HG03442 (cell line): ENCODE results near the gene CBX8.

Source experiments
- ATAC-seq: cut with Tn5 transposase; IDR thresholded peaks from one replicate; pipeline ENCODE4 v1.9.1; 2021; ENCODE audit warnings: mild to moderate bottlenecking, moderate library complexity; ENCODE audit not compliant: unreplicated experiment

The CBX8 gene

DNA sequence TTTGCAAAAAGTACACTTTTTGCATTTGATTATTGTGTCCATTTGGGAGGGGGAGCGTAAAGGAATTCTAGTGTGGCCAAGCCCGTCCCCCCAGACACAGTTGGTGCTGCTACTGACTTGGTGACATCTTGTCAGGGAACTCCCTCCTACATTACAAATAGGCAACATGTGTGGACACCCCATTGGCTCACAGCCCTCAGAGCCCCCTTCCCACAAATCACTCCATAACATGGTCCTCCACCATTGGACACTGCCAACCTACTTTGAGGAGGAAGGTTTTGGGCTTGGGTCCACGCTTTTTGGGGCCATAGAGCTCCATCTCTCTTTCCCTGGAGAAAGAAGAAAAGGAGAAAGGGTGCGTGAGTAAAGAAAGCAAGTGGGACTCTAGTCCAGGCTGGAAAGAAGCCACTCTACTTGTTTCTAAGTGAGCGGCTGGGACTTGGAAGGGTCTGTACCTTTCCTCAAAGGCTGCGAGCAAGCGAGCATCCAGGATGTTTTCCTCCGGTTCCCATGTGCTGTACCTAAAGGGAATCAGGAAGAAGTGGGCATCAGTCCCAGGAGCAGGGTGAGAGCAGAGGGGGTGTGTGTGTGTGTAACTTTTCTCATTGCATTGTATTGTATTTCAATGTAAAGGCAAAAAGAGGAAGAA, 958 bp downstream of the CBX8 start:
- no peak for ATAC-seq

DNA sequence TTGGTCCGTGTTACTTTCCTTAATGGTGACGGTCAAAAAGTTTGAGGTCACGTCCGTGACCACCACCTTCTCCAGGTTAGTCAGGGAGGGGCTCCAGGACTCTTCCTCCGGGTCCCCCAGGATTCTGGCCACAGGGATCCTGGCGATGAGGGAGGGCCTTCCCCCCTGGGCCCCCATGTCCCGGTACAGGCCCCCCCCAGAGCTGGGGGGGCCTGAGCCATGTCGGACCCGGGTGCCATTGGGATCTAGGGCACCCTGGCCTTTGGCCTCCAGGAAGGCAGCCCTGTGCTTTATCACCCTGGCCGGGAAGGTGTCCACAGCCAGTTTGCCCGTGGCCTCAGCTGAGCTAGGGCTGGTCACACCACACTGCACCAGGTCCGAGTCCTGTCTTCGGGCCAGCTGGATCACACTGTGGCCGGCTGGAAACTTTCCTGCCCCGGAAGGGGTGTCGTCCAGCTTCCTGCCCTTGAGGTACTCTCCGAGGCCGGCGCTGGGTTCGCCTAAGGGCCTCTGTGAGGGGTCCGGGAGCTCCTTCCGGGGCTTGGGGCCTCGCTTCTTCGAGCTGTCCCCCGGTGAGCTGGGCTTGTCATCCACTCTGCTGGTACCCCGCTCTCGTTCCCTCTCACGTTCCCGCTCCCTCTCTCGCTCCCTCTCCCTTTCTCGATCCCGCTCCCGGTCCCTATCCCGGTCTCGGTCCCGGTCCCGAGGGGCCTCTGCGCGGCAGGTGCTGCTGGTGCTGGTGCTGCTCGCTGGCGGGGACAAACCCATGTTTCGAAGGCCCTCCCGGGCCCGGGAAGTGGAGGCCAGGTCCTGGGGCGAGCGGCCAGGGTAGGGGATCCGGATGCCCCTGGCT, 2.0 kb downstream of the CBX8 start:
- no peak for ATAC-seq

DNA sequence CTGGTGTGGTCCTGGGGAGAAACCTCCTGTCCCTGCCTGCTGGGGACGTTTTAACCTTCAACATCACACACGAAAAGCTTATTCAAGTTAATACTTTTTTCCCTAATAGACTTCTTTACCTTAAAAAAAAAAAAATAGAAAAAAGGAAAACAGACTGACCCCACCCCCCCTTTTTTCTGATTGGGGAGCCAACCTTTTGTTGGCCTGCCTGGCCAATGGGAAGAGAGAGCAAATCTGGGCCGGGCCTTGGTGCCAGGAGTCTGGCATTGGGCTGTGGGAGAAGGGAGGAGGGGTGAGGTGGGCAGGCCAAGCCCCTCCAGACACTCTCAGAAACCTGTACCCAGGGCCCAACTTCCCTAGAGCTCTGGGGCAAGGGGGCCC, 3.0 kb downstream of the CBX8 start:
- ATAC-seq, result no peak

DNA sequence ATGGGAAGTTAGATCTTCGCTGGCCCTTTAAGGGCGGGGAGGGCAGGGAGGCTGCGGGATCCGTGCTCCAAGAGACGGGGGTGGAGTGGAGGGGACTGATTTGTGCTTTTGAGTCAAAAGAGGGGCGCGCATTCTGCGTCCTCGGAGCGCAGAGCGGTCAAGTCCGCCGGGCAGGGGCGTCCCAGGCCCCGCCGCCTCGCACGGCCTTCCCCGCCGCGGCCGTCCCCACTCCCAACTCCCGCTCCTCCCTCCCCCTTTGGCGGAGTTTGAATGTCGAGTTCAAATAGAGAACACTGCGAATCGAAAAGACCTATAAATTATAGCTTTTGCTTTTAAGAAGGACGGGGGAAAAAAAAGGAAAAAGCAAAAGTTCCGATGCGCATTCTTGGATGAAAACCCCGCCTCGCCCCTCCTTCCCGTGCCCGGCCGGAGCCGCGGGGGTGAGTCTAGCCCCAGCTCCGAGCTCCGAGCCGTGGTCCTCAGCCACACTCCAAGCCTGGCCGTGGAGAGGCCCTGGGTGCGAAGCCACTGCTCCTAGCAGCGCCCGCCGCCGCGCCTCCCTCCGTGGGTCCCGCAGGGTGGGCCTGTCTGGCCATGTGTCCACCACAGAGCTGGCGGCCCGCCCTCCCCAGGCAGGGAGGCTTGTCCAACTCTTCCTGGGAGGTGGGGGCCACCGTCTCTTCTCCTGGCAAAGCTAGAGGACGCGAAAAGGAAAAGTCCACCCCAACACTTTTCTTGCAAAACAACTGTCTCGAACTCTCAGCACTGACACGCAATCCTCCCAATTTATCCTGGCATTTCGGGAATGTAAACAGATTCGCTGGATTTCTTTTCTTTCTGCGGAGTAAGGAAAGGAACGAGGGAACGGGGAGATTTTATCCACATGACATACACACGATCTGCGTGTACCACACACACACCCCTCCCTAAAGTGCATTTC, 3.6 kb downstream of the CBX8 start:
- no peak for ATAC-seq

DNA sequence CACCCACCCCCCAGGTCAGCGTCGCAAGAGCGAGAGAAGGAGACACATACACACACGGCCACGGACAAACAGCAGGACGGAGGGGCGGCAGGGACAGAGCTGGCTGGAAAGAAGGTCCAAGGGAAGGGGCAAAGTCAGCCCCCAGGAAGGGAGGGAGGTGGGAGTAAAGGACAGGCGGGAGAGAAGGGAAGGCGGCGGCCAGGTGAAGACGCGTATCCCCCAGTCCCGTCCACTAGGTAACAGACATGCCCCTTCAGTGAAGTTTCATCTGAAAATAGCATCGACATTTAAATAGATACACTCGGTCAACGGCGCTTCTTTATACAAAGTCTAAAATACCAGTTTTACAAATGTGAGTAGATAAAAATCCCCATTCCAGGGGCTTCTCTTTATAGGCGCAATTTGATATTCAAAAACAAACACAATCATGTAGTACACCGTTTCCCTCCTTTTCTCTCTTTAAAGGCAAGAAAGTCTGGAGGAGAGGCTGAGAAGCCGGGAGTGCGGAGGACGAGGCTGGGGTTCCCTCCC, 4.5 kb downstream of the CBX8 start:
- ATAC-seq, result no peak

DNA sequence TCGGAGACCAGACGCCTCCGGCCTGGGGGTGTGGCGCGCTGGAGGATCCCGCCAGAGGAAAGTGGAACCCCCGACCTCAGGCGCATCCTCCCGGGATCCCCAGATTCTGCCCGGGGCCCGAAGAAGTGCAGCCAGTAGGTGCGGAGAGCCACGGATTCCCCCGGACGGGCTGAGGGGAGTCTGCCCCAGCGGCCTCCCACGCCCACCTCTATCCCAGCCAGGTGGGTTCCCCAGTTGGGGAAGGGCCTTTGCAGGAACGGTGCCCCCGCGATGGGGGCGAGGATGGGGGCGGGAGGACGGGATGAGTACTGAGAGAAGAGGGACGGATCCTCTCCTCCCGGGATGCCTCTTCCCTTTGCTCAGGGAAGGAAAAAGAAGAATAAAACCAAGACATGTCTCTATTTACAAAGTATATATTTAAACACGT, 5.1 kb downstream of the CBX8 start:
- ATAC-seq, result no peak

DNA sequence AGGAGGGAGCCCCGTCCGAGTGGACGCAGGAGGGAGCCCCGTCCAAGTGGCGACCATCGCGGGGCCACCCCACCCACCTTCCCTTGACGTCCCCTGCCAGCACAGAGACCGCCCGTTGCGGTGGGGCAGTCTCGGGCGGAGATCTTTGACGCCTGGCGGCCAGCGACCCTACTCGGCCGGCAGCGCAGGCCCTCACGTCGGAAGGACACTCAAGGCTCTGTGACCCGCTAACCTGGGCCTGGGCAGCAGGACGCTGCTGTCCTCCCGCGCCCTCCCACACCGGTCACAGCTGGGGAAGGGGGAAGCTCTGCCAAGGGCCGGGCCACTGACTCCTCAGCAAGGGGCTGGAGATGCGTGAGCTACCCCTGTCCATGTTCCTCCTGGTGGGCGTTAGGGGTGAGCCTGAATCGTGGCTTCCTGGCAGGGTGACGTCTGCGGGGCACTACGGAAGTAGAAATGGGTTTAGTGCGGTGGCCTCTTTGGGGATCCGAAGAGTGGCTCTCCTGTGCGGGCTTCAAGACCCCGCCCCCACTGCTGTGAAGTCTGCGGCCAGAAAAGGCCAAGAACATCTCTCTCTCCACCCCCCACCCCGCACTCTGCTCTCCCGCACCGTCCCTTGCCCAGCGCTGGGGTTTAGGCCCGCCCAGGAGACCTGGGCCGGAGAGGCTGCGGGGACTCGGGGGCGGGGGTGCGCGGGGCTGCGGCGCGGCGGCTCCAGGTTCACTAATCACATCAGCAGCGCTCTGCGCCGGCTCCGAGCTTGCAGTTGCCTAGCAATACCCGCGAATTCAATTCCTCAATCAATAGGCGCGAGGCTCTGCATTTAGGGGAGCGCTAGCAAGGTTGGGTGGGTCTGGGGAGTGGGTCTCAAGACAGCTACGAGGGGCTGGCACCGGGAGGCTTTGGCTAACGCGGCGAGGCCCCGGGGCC, 5.8 kb downstream of the CBX8 start:
- no peak for ATAC-seq

DNA sequence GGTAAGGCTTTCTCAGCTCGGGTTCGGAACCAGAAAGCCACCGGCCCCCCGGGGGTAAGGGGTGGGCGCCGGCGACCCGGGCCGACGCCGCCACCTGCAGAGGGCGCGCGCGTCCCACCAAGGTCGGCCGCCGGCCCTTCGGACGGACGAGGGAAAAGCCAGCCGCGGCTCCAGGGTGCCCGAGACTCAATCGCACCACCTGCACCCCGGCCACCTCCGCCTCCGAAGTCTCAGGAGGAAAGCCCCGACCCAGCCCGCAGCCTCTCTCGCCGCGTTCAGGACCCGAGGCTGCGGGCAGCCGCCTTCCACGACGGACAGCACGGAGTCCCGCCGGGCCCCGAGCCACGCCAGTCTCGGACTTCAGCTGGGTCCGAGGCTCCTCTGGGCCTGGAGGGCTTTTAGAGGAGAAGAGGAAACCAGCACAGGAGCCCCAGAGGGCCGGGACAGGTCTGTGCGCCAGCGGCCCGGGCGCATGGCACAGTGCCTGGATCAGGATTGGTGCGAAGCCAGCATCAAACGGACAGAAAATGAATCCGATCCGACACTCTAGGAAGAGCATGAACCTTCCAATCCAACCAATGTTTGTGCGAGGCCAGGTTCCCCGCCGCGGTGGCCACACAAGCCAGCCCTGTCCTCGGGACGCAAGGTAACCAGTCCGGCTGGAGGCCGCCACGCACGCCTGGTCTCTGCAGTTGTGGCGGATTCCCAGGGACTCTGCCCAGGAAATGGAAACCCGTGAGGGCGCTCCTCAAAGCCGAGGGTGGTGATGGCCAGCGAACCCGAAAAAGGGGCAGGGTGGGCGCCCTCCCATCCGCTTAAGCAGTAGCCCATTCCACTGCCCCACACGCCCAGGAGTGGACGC, 6.7 kb downstream of the CBX8 start:
- ATAC-seq, result no peak

DNA sequence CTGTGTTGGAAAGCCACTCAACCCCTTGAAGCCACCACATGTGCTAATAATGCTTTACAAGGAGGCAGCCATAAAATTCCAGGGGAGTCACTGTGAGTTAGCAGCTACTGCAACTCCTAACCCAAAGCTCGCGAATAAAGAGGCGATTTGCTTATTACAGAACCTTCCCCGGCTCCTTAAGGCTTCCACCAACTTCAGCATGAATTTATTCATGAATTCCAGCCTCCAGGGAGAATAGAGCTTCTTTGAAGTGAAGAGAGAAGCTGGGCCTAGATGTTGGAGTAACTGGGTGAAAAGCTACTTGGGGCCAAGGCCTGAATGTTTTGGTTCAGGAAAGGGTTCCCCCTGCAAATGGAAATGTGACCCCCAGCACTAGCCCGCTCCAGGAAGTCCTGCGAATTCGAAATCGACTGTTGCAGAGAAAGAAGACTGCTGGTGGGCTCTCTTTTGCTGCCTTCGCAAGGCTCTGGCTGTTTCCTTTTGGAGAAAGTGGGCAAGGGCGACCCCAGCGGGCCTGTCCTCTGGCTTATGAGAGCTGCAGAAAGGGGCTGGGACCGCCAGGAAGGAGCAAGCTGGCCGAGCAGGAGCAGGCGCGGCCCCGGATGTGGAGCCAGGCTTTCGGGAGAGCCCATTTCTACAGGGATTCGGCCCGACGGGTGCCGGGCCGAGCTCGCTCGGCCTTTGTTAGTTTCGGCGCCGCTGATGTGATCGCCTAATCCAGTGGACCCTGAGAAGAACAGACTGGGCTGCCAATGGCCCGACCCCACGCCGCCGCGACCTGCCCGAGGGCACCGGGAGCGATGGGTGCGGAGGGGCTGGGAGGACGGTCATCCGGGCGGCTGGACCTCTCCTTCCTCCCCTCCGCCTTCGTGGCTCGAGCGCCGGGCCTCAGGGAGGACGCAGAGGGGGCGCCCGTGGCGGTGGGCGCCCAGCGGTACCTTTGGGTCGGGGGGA, 7.6 kb downstream of the CBX8 start:
- no peak for ATAC-seq

DNA sequence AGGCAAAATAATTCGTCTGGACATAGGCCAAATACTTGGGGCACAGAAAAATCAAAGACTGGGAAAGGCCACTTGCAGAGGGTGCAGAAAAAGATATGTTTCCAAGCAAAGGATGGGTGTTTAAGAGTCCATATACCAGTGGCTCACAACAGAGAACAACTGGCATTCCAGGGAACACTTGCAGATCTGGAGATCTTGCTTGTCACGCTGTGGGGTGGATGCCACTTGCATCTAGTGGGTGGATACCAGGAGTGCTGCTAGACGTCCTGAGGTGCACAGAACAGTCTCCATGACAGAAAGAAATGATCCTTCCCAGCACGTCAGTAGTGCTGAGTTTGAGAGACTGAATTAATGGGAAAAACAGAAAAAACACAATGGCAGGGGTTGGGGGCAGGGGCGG, 8.4 kb downstream of the CBX8 start:
- ATAC-seq, result no peak

DNA sequence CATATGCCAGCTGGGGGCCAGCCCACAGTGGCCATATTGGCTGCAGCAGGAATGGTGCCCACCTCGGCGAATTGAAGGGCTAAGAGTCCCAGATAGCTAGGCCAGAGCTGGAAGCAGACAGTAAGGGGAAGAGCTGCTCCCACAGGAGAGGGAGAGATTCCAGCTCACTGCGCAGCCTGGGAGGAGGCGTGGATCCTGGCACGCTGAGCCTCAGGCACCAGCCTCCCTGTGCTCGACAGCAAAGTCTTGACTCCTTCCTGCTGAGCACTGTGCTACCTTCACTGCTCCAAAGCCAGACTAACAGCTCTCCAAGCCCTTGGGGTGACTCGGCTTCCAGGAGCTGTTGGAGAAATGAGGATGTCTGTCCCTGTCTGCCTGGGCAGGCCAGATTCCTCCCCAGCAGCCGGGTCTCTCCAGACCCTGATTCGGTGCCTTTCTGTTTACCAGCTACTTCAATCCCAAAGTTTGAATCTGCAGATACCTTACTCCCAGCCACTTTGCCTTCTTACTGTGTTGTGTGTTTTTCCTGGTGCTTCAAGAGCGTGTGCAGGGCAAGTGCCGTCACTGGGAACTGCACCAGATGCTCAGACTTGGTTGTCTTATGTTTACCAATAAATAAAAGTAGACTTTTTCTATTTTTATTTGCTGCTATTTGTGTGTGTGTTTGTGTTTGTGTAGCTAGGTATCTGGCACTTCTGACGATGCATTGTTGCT, 9.8 kb downstream of the CBX8 start:
- ATAC-seq, result no peak

DNA sequence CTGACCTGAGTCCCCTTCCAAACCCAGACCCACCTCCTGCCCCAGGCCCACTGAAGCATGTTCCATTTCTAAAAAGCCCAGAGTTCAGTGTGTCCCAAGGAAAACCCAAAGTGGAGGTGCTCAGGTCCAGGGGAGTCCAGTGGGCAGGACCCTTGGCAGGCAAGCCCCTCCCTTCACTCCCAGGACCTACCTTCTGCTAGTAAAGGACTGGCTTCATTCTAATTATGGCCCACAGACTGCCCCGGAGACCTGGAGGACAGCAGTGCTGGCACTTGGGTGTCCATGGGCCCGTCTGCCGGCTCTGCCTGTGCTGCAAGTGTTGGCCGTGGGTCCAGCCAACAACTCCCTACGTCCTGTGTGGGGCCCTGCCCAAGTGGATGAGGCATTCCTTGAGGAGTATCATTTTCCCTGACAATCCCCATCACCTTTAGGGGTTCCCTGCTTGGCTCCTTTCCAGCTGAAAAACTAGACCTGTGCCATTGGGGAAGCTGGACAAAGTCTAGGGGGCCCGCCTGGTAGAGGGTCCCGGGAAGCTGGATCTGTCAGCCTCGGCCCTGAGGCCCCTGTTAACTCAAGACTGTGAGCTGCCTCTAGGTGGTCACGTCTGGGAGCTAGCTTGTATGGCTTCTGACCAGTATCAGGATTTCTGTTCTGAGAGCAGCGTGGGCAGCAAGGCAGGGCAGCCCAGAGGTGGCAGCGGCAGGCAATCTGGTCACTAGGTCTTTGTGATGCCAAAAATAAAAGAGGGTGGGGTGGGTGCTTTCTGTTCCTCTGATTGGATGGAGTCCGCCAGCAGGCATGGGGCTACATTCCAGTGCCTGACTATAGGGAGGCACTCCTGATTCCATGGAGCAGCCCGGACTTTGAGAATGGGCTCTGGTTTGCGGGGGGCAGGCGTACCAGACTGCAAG, 10.7 kb downstream of the CBX8 start:
- ATAC-seq, result no peak

DNA sequence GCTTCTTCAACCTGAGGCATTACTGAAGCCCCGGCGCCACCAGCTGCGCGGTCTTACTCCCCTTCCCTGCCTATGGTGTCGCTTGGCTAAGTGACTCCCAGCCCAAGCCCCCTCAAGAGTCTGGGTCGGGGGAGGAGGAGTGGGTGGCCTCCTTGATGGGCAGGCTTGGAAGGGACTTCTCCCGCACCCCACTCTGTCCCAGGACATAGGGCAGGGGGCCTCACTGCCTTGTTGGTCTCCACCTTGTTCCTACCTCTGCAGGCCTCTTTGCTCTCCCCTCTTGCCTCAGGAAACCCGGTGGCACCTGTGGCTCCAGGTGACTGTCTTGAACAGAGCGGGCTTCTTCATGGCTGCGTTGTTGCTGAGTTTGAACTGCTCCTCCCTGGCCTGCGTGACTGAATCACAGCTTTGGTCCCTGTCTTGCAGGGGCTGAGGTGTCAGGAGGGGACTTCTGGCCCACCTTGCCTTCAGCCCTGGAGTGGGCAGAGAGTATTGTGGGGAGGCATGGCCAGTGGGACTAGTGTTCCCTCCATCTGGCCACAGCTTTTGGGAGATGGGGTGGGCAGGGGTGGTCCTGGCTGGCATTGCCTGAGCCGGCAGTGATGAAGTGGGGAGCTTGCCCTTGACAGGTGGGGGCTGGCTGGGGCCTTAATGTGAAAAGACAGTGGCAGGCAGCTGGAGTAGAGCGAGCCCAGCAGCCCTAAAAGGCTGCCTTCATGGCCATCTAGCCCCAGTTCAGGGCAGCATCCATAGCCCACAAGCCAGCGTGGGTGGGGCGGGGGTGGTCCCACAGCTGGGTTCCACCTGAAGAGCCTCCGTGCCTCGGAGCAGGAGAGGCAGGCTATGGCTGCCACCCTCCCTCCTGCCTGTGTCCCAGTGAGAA, 11.6 kb downstream of the CBX8 start:
- no peak for ATAC-seq

DNA sequence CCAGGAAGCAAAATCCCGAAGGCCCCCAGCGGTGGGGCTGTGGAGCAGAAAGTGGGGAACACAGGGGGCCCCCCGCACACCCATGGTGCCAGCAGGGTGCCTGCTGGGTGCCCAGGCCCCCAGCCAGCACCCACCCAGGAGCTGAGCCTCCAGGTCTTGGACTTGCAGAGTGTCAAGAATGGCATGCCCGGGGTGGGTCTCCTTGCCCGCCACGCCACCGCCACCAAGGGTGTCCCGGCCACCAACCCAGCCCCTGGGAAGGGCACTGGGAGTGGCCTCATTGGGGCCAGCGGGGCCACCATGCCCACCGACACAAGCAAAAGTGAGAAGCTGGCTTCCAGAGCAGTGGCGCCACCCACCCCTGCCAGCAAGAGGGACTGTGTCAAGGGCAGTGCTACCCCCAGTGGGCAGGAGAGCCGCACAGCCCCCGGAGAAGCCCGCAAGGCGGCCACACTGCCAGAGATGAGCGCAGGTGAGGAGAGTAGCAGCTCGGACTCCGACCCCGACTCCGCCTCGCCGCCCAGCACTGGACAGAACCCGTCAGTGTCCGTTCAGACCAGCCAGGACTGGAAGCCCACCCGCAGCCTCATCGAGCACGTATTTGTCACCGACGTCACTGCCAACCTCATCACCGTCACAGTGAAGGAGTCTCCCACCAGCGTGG, 12.4 kb downstream of the CBX8 start:
- ATAC-seq, result no peak

DNA sequence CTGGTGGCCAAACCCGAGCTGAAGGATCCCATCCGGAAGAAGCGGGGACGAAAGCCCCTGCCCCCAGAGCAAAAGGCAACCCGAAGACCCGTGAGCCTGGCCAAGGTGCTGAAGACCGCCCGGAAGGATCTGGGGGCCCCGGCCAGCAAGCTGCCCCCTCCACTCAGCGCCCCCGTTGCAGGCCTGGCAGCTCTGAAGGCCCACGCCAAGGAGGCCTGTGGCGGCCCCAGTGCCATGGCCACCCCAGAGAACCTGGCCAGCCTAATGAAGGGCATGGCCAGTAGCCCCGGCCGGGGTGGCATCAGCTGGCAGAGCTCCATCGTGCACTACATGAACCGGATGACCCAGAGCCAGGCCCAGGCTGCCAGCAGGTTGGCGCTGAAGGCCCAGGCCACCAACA, 13.0 kb downstream of the CBX8 start:
- no peak for ATAC-seq
